Right ventricle myocardium inferior (tissue), 1 donor: ENCODE data around the gene SCP2. TPM values are rescaled to one million over a fixed set of nuclear protein-coding genes. Genes with fewer than 3 reads are reported as not detected.
A peak's percentile ranks its signal among the peaks of the same experiment; 100 is the strongest.

Experiments used
- ATAC-seq: fragments of 200-7000 bp; cut with Tn5 transposase; one replicate; pipeline ENCODE4 v1.9.1; 2020; ENCODE audit warnings: mild to moderate bottlenecking, moderate library complexity
- DNase-seq: peaks from one replicate; pipeline ENCODE4 v3.0.0; 2021; ENCODE audit errors: missing footprints
- intact Hi-C: fragments of 100-400 bp; cut with DNase I; formaldehyde crosslinking; loops from one replicate; pipeline ENCODE4 v1.11.0; 2022
- total RNA-seq: library from RNA; stranded (reverse); fragmentation: NEBNext Ultra II Directional; extraction: Animal tissue kit (Norgen Biotek cat#: 25700); gene quantifications from one replicate; pipeline ENCODE4 v1.2.1, GENCODE V29; 2021
- donor health status: DM: no; HTN: yes; CAD: no; lungs with severe emphysema.

SCP2 gene
- total RNA-seq, 1 donor from 2014 or later = 132 TPM

DNA sequence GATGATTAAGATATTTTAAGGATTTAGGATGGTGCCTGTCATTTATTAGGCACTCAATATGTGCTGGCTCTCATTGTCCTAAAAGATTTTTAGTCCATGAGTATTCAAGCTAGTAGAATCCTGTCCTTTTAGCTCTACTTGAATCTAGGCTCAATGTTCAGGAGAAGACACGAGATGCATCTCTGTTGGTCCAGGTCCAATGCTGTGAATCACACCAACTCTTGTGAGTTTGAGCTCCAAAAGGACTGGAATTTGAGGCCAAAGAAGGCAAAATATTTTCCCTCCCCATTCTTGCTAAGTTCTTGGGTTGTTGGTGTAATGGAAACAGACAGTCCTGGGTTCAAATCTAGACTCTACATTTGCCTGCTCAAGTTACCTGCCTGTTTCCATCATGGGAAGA lies 133.5 kb downstream of the SCP2 start:
- no peak for DNase-seq
- intact Hi-C loops = no loop called here
- no peak for ATAC-seq

DNA sequence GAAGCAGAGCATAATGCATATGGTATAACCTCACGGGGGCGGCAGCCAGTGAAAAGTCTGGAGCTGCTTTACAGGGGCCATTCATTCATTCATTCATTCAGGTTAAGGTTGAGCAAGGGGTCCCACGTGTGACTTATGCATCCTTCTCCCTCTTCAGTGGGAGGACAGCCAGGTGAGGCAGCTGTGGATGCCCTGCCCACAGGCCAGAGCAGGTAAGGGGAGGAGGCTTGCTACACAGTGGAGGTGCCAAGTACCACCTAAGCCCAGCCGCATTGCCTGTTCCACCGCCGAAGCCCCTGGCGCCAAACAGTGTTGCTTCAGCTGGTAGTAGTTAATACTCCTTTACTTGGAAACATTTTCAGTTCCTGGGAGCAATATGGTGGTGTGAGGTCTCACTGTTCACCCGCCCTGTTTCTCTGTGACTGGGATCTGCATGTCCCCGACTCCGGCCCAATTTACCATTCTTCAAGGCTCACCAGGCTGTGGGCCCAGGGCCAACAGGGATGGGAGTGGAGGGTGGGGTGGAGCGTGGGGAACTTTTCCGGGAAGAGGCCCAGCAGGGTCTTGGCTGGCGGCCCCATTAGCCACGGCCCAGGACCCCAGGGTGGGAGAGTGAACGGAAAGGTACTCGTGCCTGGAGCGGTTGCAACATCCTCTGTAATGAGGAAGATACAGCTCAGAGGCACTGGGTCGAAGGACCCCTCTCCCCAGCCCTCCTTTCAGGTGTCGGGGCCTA lies 134.2 kb downstream of the SCP2 start:
- intact Hi-C loops = no loop called here
- DNase-seq (peak; percentile 85), ATAC-seq (peak; percentile 71)

DNA sequence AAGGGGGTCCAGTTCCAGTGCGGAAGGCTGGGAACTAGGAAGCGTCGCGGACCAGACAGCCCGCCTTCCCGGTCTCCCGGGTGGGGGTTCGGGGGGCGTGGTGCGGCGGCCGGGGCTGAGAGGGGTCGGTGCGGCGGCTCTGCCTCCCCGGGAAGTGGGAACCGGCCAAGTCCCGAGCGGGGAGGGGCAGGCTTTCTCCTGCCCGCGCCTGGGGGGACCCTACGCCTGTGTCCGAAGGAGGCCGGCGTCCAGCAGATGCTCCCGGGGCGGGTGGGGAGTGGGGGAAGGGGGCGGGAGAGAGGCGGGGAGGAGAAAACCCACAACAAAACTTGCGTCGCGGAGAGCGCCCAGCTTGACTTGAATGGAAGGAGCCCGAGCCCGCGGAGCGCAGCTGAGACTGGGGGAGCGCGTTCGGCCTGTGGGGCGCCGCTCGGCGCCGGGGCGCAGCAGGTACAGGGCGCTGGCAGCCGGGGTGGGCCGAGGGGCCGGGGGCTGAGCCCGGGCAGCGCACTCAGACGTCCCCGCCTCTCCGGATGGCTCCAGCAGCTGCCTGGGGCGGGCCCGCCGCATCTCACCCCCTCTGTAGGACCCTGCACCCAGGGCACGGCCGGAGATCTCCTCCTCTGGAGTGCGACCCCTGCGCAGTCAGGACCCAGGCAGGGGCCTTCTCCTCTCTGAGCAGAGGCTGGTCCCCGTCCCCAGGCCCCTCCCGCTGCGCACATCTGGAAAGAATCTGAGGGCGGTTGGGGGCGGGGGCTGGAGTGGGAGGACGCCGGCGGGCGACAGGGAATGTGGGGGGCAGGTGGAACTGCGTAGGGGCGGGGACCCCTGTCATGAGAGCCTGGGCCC lies 135.0 kb downstream of the SCP2 start, which contains the start of gene PODN:
TSS of gene PODN (plus strand) at position 355 of the 849 bp plus-strand sequence. CDS start 7,643 bp downstream, outside the sequence.
- DNase-seq (peak; percentile 79), ATAC-seq (peak; percentile 52)
- intact Hi-C loops = no loop called here

DNA sequence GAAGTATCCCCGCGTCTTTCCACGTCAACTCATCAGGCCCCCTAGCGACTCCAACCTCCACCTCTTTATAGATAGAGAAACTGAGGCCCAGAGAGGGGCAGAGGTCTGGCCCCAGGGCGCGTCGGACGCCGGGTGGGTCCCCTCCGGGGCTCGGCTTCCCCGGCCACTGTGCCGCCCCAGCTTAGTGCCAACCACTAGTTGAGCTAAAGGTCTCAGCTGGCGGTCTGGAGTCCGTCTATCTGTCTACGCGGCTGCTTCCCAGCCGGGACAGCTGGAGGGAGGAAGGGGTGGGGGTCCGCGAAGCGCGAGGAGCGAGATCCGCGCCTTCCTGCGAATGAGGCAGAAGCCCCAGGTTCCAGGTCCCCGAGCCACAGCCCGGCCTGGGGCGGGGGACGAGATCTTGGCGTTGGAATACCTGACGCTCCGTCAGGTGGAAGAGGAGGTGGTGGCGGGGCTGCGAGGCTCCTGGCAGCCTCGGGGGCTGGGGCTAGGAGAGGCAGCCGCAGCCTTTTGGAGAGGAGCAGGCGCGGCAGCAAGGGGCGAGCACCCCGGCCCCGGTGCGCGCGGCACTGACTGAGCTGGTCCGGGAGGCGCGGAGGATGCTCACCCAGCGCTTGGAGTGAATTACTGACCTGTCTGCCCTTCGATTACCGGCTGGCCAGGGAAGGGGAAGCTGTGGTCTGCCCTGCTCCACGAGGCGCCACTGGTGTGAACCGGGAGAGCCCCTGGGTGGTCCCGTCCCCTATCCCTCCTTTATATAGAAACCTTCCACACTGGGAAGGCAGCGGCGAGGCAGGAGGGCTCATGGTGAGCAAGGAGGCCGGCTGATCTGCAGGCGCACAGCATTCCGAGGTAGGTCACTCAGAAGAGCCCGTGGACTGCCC lies 135.9 kb downstream of the SCP2 start:
- intact Hi-C loops = no loop called here
- DNase-seq (peak; percentile 53), ATAC-seq (no peak)

DNA sequence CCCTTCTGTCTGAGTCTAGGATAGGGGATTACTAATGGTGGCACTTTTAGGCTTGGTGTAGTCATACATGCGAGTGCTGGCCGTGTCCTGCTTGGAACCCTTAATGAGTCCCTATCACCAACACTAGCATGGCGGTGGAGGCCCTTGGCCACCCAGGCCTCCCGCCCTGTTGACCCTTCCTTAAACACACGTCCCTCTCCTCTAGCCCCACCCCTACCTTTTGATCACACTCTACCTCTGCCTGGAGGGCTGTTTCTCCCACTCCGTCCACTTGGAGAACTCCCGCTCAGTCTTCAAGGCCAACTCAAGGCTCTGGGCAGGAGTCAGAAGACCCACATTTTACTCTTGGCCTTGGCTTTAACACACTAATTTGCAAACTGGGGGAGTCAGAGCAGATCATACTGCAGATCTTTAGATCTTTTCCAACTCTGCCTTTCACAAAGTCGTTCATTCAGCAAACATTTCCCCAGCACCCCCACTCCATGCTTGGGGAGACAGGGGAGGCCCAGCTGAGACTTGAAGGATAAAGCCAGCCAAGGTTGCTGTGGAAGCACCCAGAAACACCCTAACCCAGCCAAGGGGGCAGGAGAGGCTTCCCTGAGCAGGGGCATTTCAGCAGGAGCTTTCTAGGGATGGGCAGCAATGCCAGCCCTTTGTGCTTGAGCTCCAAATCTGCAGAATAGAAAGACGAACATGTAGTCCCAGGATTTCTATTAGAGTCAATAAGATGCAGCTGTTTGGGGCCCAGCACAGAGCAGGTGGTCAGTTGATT lies 136.9 kb downstream of the SCP2 start:
- ATAC-seq (no peak), DNase-seq (peak; percentile 43)
- intact Hi-C loops = no loop called here

DNA sequence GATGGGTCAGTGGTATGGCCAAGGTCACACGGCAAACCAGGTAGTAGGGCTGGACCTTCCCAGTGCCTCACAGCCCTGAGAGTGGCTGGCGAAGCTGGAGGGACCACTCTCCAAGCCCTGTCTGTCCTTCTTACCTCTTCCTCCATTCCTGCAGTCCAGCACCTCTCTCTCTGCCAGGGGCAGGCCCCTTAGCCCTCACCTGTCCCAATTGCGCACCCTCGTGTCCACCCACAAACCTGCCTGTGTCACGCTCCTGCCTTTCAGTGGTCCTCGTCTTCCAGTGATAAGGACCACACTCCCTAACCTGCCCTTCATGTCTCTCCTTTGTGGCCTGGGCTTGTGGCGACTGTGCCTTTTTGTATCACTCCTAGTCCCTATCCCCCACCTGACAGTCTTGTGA lies 138.3 kb downstream of the SCP2 start:
- ATAC-seq = no peak
- DNase-seq = no peak
- intact Hi-C loops = no loop called here

DNA sequence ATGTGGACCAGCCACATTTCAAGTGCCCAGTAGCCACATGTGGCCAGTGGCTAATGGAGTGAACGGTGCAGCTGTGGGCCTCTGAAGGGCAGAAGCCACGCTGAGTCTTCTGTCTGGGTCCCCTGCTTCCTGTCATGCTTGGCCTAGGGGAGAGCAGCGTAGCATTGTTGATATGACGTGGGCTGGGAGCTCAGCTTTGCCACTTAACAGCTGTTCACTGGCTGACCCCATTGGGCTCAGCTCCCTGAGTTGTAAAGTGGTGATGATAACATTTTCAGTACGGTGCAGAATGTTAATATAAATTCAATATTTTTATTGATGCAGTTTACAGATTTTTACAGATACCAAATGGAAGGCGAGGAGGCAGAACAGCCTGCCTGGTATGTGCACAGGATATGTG lies 139.4 kb downstream of the SCP2 start:
- ATAC-seq (peak; percentile 23), DNase-seq (no peak)
- intact Hi-C loops = no loop called here

DNA sequence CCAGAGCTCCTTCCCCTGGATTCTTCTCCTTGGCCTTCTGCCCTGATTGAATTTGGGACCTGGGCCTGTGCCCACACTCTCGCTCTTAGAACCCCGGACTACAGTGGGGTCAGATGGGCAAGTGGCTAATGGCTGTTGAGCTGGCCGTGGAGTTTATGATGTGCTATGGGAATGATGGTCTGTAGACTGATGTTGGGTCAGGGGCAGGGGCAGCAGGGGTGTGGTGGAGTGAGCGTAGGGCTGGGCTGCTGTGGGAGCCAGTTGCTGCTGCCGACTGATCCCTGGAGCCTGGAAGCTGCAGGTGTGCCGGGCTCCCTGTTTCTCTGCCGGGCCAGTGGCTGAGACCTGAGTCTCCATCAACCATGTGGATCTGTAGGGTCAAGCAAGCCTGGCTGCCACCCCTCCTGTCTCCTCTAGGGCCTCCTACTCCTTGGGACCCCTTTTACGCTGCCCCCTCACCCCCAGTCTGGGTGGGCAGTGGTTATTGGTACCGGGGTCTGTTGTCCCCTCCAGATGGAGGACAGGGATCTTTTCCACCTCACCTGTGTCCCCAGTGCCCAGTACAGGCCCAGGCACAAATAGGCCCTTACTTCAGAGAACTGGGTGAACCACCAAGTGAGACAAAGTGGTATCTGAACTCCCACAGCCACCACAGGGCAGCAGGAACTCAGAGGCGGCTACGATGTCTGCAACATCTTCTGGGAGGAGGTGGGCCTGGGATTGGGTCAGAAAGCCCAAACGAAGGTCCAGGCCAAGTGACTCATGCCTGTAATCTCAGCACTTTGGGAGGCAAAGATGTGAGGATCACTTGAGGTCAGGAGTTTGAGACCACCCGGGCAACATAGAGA lies 140.0 kb downstream of the SCP2 start:
- no peak for DNase-seq
- ATAC-seq = no peak
- intact Hi-C loops = no loop called here

DNA sequence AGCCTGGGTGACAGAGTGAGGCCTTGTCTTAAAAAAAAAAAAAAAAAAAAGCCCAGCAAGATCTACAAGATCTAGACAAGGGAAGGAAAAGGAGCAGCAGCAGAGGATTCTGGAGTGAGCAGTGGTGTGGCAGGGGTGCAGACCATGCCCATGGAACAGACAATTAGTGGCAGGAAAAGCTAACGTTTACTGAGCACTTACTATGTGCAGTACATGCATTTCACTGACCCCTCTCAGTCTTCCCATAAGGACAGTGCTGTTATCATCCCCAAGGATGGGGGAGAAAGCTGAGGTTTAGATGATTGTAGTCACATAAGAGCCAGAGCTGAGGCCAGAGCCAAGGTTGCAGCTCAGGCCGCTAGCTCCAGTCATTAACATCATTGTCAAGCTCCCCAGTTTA lies 140.8 kb downstream of the SCP2 start:
- intact Hi-C loops = no loop called here
- no peak for DNase-seq
- no peak for ATAC-seq

DNA sequence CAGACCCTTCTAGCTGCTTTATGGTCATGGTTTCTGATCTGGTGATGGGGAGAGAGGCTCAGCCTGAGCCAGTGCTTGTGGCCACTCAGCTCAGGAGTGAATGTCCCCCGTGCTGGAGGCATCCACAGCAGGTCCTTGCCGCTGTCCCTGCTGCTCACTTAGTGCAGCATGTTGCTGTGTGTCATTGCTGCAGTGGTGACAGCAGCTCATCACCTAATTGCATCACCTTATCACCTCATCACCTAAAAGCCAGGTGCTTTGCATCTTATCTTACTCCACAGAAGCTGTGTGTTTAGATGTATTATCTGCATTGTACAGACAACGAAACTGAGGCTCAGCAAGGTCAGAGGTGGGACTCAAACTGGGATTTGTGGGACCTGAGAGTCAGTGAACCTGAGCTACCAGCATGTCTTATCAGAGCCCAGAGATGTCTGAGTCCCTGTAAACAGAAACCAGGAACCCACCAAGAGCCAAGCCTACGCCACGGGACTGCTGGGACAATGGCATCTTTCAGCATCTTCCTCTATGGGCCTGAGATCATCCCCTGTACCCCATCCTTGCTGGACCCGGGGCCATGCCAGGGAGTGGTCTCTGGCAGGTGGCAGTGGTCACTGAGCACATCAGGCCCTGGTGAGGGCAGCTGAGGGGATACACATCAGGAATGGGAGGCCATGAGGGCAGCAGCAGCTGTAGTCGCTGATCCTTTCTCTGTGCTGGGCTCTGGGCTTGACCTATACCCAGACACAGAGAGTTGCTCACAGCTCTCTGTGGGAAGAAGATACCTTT lies 141.4 kb downstream of the SCP2 start:
- ATAC-seq = no peak
- intact Hi-C loops = no loop called here
- DNase-seq = no peak

DNA sequence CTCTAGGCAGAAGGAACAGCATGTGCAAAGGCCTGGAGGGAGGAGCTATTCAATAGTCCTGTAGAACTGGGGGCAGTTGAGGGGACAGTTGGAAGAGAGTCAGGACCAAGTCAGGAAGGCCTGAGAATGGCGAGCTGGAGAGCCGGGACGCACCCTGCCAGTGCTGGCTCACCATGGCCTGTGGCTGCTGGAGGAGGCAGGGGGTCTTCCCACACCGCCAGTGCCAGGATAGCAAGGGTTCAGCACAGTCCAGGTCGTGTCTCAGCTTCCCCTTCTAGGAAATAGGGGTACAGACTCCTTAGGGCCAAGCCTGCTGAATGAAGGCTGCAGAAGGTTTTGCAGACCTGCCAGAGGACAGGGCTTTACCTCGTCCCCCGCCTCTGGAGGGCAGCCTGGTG lies 142.2 kb downstream of the SCP2 start:
- DNase-seq (no peak), ATAC-seq (no peak)
- intact Hi-C loops = no loop called here

DNA sequence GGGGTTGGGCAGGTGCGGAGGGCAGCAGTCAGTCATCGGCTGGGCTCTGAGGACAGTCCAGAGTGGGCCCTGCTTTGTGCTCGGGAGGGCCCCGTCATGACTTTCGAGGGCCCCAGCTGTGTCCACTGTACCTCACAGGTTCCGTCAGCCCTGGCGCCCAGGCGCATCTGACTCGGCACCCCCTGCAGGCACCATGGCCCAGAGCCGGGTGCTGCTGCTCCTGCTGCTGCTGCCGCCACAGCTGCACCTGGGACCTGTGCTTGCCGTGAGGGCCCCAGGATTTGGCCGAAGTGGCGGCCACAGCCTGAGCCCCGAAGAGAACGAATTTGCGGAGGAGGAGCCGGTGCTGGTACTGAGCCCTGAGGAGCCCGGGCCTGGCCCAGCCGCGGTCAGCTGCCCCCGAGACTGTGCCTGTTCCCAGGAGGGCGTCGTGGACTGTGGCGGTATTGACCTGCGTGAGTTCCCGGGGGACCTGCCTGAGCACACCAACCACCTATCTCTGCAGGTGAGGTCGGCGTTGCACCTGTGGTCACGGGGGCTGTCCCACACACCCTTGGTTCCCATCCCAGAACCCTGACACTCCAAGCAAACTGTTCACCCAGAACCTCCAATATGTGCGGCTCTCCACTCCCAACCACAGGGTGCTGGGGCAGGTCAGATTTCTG lies 142.7 kb downstream of the SCP2 start:
- ATAC-seq (no peak), DNase-seq (no peak)
- intact Hi-C loops = no loop called here

DNA sequence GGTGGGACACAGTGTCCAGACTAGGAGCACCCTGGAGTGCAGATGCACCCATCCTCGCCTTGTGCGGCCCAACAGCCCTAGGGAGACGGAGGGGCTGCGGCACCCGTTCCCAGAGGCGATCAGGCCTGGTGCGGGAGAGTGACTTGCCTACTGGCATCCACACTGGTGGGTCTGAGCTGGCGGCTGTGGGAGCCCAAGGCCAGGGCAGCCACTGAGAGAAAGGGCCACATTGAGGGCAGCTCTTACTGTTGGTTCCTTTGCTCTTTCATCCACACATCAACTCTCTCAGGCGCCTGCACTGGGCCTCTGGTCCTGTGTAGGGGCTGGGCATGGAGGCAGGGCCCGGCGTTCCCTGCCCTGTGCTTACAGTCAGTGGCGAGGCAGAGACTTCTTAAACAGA lies 143.5 kb downstream of the SCP2 start:
- DNase-seq (no peak), ATAC-seq (no peak)
- intact Hi-C loops = no loop called here

DNA sequence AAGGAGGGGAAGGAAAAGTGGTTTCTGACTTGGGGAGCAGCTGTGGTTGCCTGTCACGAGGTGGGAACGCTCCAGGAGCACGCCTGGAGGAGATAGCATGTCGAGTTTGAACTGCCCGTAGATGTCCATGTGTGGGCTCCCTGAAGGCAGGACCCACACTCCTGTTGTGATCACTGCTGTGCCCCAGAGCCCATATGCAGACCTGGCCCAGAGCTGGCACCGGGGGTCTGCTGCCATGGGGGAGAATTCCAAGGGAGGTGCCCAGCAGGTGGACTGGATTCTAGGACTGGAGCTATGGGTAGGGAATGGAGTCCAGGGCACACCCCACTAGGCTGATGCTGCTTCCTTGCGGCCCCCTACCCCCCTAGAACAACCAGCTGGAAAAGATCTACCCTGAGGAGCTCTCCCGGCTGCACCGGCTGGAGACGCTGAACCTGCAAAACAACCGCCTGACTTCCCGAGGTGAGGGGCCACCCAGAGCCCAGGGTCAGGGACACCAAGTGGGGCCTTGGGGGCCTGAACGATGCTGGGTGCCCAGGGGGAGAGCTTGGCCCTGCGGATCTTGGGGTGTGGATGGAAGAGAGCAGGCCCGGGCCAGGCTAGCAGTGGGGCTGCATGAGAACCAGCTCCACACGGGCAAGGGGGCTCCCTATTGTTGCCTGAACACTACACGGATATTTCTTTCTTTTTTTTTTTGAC lies 144.2 kb downstream of the SCP2 start:
- DNase-seq (peak; percentile 59), ATAC-seq (no peak)
- intact Hi-C loops = no loop called here

DNA sequence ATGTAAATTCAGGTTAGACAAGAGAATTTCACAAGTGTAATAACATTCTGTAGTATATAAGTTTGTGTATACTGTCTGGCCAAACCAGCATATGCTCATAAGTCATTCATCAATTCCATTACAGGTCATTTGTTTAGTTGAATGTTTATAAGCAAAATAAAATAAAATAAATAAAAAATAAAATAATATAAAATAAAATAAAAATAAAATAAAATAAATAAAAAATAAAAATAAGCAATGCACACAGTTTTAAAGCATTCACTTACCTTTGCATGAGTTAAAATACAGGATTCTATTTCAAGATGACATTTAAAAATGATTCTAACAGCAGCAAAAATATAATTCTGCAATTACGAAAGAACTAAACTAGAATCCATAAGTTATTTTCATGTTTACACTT lies 144.8 kb downstream of the SCP2 start:
- ATAC-seq = no peak
- intact Hi-C loops = no loop called here
- DNase-seq = no peak

DNA sequence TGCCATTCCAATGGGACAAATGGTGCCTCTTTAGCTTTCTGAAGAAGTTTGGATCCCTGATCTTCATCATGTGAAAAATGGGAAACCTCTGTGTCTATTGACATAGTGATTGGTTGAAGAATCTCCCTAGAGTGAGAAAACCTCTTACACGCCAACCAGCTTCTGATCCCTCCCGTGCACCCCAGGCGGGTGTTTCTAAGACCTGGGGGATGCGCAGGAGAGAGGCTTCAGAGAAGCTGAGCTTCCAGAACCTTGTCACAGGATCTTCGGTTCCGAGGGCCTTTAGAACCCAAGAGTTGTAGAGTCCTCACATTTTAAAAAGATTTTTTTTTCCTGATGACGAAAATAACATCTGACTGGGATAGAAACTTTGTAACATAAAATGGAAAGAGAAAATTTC lies 146.2 kb downstream of the SCP2 start:
- no peak for ATAC-seq
- DNase-seq = no peak
- intact Hi-C loops = no loop called here
